Panc1 (cell line): ENCODE measurements around the gene PPP1R1B. TPM values are rescaled to one million over a fixed set of nuclear protein-coding genes. Genes with fewer than 3 reads are reported as not detected.

Source experiments
- ATAC-seq: fragments of 200-7000 bp; cut with Tn5 transposase; 2 replicates; pipeline ENCODE4 v1.9.1; 2020; ENCODE audit warnings: mild to moderate bottlenecking, moderate library complexity
- BruUV-seq: library from RNA; stranded (reverse); fragments of 400-500 nt; replicated peaks from 2 replicates; lab custom pipeline; 2021; lab: Mats Ljungman, UMichigan
- CTCF ChIA-PET: fragments of 300-600 bp; sonication (Branson Sonifier 250); formaldehyde crosslinking; loops from one replicate; lab custom pipeline; 2022; ENCODE audit warnings: antibody characterized with exemption; lab: Charles Lee
- POLR2A ChIA-PET: fragments of 300-600 bp; sonication (Branson Sonifier 250); formaldehyde crosslinking; loops from one replicate; lab custom pipeline; 2022; ENCODE audit warnings: antibody characterized with exemption; lab: Charles Lee
- DNase-seq: peaks from one replicate; pipeline ENCODE4 v3.0.0-alpha.2; 2010; ENCODE audit warnings: low read depth, low spot score
- H3K27ac ChIP-seq: 2 replicates; pipeline ENCODE4 v1.5.1; 2011; ENCODE audit warnings: mild to moderate bottlenecking, low read length, inconsistent platforms
- H3K27me3 ChIP-seq: fragments of 200-500 bp; sonication (Bioruptor generic); 2 replicates; pipeline ENCODE4 v1.6.0; 2014; ENCODE audit warnings: low read length, inconsistent platforms; ENCODE audit not compliant: control insufficient read depth, insufficient read depth
- H3K36me3 ChIP-seq: fragments of 200-500 bp; sonication (Bioruptor generic); 2 replicates; pipeline ENCODE4 v1.5.1; 2014; ENCODE audit warnings: inconsistent platforms, mild to moderate bottlenecking, low read length, moderate library complexity; ENCODE audit not compliant: control insufficient read depth, insufficient read depth
- H3K4me1 ChIP-seq: 2 replicates; pipeline ENCODE4 v1.5.1; 2011; ENCODE audit warnings: inconsistent platforms, mild to moderate bottlenecking, low read length, moderate library complexity; ENCODE audit not compliant: control insufficient read depth, insufficient read depth
- H3K4me3 ChIP-seq, 2 experiments: 2 replicates each; pipeline ENCODE4 v1.5.1; 2011 to 2012; ENCODE audit warnings: low read depth in 2 of 2, low read length in 2 of 2, mild to moderate bottlenecking in 2 of 2, inconsistent platforms in 1 of 2, moderate library complexity in 1 of 2
- H3K9me3 ChIP-seq: fragments of 200-500 bp; sonication (Bioruptor generic); 2 replicates; pipeline ENCODE4 v1.5.1; 2014; ENCODE audit warnings: low read depth, mild to moderate bottlenecking, inconsistent platforms, low read length, moderate library complexity; ENCODE audit not compliant: control insufficient read depth, insufficient read depth
- POLR2AphosphoS5 ChIP-seq: IDR thresholded peaks from 2 replicates; pipeline ENCODE4 v1.6.1; 2012; ENCODE audit warnings: mild to moderate bottlenecking, low read depth, low read length, moderate library complexity
- SIN3A ChIP-seq: IDR thresholded peaks from 2 replicates; pipeline ENCODE4 v1.6.1; 2012; ENCODE audit warnings: low read depth, mild to moderate bottlenecking, low read length, moderate library complexity, borderline replicate concordance; ENCODE audit not compliant: insufficient read depth
- TCF7L2 ChIP-seq: IDR thresholded peaks from 2 replicates; pipeline ENCODE4 v1.6.1; 2011; ENCODE audit warnings: mild to moderate bottlenecking, low read depth, low read length, inconsistent platforms
- in situ Hi-C: cut with HindIII; loops from 2 replicates; pipeline ENCODE4 v1.10.0; 2016; ENCODE audit warnings: low sequenced_read_pairs, low pct_unique_long_range_greater_than_20kb
- intact Hi-C: fragments of 100-400 bp; cut with micrococcal nuclease; formaldehyde crosslinking; loops from one replicate; pipeline ENCODE4 v1.10.0; 2022; ENCODE audit not compliant: unreplicated experiment
- total RNA-seq: library from RNA; stranded (reverse); gene quantifications from one replicate; pipeline ENCODE4 v1.2.1, GENCODE V29; 2021; ENCODE audit not compliant: unreplicated experiment
- TF ChIP-seq, protein P1 (sequence below), 2 experiments: IDR thresholded peaks; 2 replicates each; pipeline ENCODE4 v1.6.1; 2011 to 2012; ENCODE audit warnings: low read depth in 2 of 2, control low read depth in 1 of 2, low read length in 1 of 2, mild to moderate bottlenecking in 1 of 2, moderate library complexity in 1 of 2; ENCODE audit not compliant: insufficient read depth in 1 of 2
- TF ChIP-seq, protein P2 (sequence below): fragments of 450-650 bp; IDR thresholded peaks from 2 replicates; pipeline ENCODE4 v1.5.1; 2017; ENCODE audit warnings: mild to moderate bottlenecking

Gene PPP1R1B
- total RNA-seq, 1 experiment from 2014 or later = 45.7 TPM

DNA sequence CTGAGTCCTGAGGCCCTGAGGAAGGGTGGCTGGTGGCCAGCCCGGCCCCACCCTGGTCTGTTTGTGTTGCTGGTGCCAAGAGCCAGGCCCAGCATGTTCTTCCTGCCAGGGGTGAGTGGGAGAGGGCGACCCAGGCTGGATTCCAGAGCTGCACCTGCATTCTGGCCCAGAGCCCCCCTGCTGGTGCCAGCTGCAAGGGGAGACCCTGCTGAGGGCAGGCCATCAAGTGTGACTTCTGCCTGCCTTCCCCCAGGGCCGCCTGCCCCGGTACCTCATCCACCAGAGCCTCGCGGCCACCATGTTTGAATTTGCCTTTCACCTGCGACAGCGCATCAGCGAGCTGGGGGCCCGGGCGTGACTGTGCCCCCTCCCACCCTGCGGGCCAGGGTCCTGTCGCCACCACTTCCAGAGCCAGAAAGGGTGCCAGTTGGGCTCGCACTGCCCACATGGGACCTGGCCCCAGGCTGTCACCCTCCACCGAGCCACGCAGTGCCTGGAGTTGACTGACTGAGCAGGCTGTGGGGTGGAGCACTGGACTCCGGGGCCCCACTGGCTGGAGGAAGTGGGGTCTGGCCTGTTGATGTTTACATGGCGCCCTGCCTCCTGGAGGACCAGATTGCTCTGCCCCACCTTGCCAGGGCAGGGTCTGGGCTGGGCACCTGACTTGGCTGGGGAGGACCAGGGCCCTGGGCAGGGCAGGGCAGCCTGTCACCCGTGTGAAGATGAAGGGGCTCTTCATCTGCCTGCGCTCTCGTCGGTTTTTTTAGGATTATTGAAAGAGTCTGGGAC lies 36.0 kb downstream of the PPP1R1B start:
- CTCF ChIA-PET = no interaction called here
- peak overlapping the region; percentile 48; the same call in 1 of the 2 replicates for H3K27ac ChIP-seq
- no peaks in the 10 kb centered on the region for H3K36me3 ChIP-seq
- POLR2A ChIA-PET = interaction anchor here (0.6 to 0.7 kb wide), 3 partner anchors 35 to 1992 kb away, joined by 3 to 5 read pairs (median 4); no protein-coding TSS in a partner anchor
- ATAC-seq = peak; percentile 2; the same call in 1 of the 2 replicates
- TF ChIP-seq TCF7L2 (no peak), POLR2AphosphoS5 (no peak), SIN3A (no peak)
- TF ChIP-seq, protein P1, sequence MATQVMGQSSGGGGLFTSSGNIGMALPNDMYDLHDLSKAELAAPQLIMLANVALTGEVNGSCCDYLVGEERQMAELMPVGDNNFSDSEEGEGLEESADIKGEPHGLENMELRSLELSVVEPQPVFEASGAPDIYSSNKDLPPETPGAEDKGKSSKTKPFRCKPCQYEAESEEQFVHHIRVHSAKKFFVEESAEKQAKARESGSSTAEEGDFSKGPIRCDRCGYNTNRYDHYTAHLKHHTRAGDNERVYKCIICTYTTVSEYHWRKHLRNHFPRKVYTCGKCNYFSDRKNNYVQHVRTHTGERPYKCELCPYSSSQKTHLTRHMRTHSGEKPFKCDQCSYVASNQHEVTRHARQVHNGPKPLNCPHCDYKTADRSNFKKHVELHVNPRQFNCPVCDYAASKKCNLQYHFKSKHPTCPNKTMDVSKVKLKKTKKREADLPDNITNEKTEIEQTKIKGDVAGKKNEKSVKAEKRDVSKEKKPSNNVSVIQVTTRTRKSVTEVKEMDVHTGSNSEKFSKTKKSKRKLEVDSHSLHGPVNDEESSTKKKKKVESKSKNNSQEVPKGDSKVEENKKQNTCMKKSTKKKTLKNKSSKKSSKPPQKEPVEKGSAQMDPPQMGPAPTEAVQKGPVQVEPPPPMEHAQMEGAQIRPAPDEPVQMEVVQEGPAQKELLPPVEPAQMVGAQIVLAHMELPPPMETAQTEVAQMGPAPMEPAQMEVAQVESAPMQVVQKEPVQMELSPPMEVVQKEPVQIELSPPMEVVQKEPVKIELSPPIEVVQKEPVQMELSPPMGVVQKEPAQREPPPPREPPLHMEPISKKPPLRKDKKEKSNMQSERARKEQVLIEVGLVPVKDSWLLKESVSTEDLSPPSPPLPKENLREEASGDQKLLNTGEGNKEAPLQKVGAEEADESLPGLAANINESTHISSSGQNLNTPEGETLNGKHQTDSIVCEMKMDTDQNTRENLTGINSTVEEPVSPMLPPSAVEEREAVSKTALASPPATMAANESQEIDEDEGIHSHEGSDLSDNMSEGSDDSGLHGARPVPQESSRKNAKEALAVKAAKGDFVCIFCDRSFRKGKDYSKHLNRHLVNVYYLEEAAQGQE (IDR thresholded peaks at IDR 0.05; ENCODE audit: insufficient read depth in 1 of 2, low read depth in 2 of 2, low read length in 1 of 2) = no peak
- TF ChIP-seq, protein P2, sequence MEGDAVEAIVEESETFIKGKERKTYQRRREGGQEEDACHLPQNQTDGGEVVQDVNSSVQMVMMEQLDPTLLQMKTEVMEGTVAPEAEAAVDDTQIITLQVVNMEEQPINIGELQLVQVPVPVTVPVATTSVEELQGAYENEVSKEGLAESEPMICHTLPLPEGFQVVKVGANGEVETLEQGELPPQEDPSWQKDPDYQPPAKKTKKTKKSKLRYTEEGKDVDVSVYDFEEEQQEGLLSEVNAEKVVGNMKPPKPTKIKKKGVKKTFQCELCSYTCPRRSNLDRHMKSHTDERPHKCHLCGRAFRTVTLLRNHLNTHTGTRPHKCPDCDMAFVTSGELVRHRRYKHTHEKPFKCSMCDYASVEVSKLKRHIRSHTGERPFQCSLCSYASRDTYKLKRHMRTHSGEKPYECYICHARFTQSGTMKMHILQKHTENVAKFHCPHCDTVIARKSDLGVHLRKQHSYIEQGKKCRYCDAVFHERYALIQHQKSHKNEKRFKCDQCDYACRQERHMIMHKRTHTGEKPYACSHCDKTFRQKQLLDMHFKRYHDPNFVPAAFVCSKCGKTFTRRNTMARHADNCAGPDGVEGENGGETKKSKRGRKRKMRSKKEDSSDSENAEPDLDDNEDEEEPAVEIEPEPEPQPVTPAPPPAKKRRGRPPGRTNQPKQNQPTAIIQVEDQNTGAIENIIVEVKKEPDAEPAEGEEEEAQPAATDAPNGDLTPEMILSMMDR = no peak
- no peak overlapping the region for H3K4me3 ChIP-seq
- intact Hi-C loops (no loop called here), in situ Hi-C loops (no loop called here)
- no peak for DNase-seq
- BruUV-seq = TSS peak; percentile 70
- H3K27me3 ChIP-seq = no peaks in the 10 kb centered on the region
- H3K9me3 ChIP-seq = no peaks in the 10 kb centered on the region
- peaks cover 41% of the 10 kb centered on the region for H3K4me1 ChIP-seq

DNA sequence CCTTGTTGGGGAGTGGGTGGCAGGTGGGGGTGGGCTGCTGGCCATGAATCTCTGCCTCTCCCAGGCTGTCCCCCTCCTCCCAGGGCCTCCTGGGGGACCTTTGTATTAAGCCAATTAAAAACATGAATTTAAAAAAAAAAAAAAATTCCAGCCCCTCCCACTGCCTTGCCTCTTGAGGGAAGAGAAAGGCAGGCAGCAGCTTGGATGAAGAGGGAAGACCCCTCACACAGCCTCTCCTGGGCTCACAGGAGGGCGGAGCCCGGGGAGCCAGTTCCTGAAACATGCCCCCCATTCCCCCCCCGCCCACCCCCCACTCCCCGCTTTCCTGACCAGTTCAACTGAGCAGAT lies 36.6 kb downstream of the PPP1R1B start:
- no TSS peak for BruUV-seq
- ChIA-PET POLR2A (interaction anchor here (0.7 kb wide), 1 partner anchor 1993 kb away, joined by 5 read pairs; no protein-coding TSS in a partner anchor), CTCF (no interaction called here)
- H3K9me3 ChIP-seq = no peaks in the 10 kb centered on the region
- in situ Hi-C loops = no loop called here
- ATAC-seq (no peak), DNase-seq (no peak)
- no peaks in the 10 kb centered on the region for H3K27me3 ChIP-seq
- TF ChIP-seq, protein P1 (IDR thresholded peaks at IDR 0.05; ENCODE audit: insufficient read depth in 1 of 2, low read depth in 2 of 2, low read length in 1 of 2) = no peak
- TF ChIP-seq SIN3A (no peak), POLR2AphosphoS5 (no peak)
- peak overlapping the region; percentile 48; the same call in 1 of the 2 replicates for H3K27ac ChIP-seq
- intact Hi-C loops = no loop called here
- H3K36me3 ChIP-seq = no peaks in the 10 kb centered on the region
- H3K4me3 ChIP-seq = peak overlapping the region in 1 of 2 experiments; percentile 36; a peak in 1 of 4 replicates
- peaks cover 41% of the 10 kb centered on the region for H3K4me1 ChIP-seq
